OCI-LY1 (cell line): Measurements from ENCODE around the gene LALBA.
"Not testable (repeated sequence)": the region's sequence is repeated elsewhere in the genome, so short reads cannot be mapped to it uniquely, and the experiment has no call there.

Experiments used
- H2AFZ ChIP-seq: fragments of 200-600 bp; sonication (generic), shearing (Covaris generic); 2 replicates; pipeline ENCODE4 v1.6.0; 2014; ENCODE audit warnings: antibody characterized with exemption, mild to moderate bottlenecking, low read length
- H3F3A ChIP-seq: fragments of 200-600 bp; sonication (generic), shearing (Covaris generic); 2 replicates; pipeline ENCODE4 v1.6.0; 2014; ENCODE audit warnings: mild to moderate bottlenecking, antibody characterized with exemption, low read length, moderate library complexity; ENCODE audit not compliant: insufficient read depth
- H3K27ac ChIP-seq: fragments of 200-600 bp; sonication (generic); 2 replicates; pipeline ENCODE4 v1.5.1; 2014; ENCODE audit warnings: low read length, mixed run types, mild to moderate bottlenecking, low read depth; ENCODE audit not compliant: poor library complexity, severe bottlenecking
- H3K27me3 ChIP-seq: fragments of 200-600 bp; sonication (generic); 2 replicates; pipeline ENCODE4 v1.6.0; 2014; ENCODE audit warnings: antibody characterized with exemption, mild to moderate bottlenecking, low read length, moderate library complexity; ENCODE audit not compliant: insufficient read depth
- H3K36me3 ChIP-seq: fragments of 200-600 bp; sonication (generic); 2 replicates; pipeline ENCODE4 v1.6.1; 2014; ENCODE audit warnings: mild to moderate bottlenecking, antibody characterized with exemption, low read length, moderate library complexity, mixed read lengths; ENCODE audit not compliant: insufficient read depth
- H3K4me1 ChIP-seq: fragments of 200-600 bp; sonication (generic); 2 replicates; pipeline ENCODE4 v1.5.1; 2014; ENCODE audit warnings: mild to moderate bottlenecking, low read length, moderate library complexity; ENCODE audit not compliant: insufficient read depth, severe bottlenecking
- H3K4me2 ChIP-seq: fragments of 200-600 bp; sonication (generic), shearing (Covaris generic); 2 replicates; pipeline ENCODE4 v1.6.1; 2014; ENCODE audit warnings: low read length
- H3K4me3 ChIP-seq: fragments of 200-600 bp; sonication (generic); 2 replicates; pipeline ENCODE4 v1.5.1; 2014; ENCODE audit warnings: low read length, low read depth, mild to moderate bottlenecking, mixed read lengths; ENCODE audit not compliant: poor library complexity, severe bottlenecking
- H3K79me2 ChIP-seq: fragments of 200-600 bp; shearing (Covaris generic); 2 replicates; pipeline ENCODE4 v1.6.1; 2016; ENCODE audit warnings: mixed run types, low read length, mixed read lengths; ENCODE audit not compliant: insufficient read depth
- H3K9ac ChIP-seq: fragments of 200-600 bp; sonication (generic), shearing (Covaris generic); 2 replicates; pipeline ENCODE4 v1.6.1; 2014; ENCODE audit warnings: mild to moderate bottlenecking, low read length, mixed read lengths
- H3K9me2 ChIP-seq: fragments of 200-600 bp; sonication (generic), shearing (Covaris generic); 2 replicates; pipeline ENCODE4 v1.6.1; 2014; ENCODE audit warnings: low read depth, mild to moderate bottlenecking, low read length, mixed read lengths
- H3K9me3 ChIP-seq: fragments of 200-600 bp; shearing (Covaris generic); 2 replicates; pipeline ENCODE4 v1.6.1; 2014; ENCODE audit warnings: low read length, mixed read lengths
- H4K20me1 ChIP-seq: fragments of 200-600 bp; sonication (generic), shearing (Covaris generic); 2 replicates; pipeline ENCODE4 v1.6.0; 2016; ENCODE audit warnings: mild to moderate bottlenecking, low read length; ENCODE audit not compliant: insufficient read depth
- CTCF ChIP-seq: fragments of 200-600 bp; sonication (generic), shearing (Covaris generic); IDR thresholded peaks from 2 replicates; pipeline ENCODE4 v1.5.1; 2017; ENCODE audit warnings: mild to moderate bottlenecking, antibody characterized with exemption, low read length, moderate library complexity, mixed read lengths
- EZH2 ChIP-seq: fragments of 200-600 bp; sonication (generic), shearing (Covaris generic); IDR thresholded peaks from 2 replicates; pipeline ENCODE4 v1.8.0; 2017; ENCODE audit warnings: borderline replicate concordance, mixed run types, mild to moderate bottlenecking, antibody characterized with exemption, low read length, moderate library complexity, mixed read lengths

Gene LALBA

GRCh38 chr12:48532601-48533000, 37.2 kb downstream of the LALBA start:
- H3K9me3 ChIP-seq: no peaks in the 10 kb centered on the region
- H3F3A ChIP-seq: no peaks in the 10 kb centered on the region
- H3K4me2 ChIP-seq: no peak overlapping the region
- no peaks in the 10 kb centered on the region for H3K9me2 ChIP-seq
- no peak overlapping the region for H3K4me3 ChIP-seq
- H3K79me2 ChIP-seq: no peaks in the 10 kb centered on the region
- H3K27me3 ChIP-seq: no peaks in the 10 kb centered on the region; the same call in 1 of the 2 replicates
- no peak overlapping the region for H3K9ac ChIP-seq
- no peaks in the 10 kb centered on the region for H3K4me1 ChIP-seq
- no peak overlapping the region for H3K27ac ChIP-seq
- H2AFZ ChIP-seq: no peak overlapping the region
- TF ChIP-seq EZH2 (no peak), CTCF (no peak)
- H3K36me3 ChIP-seq: no peaks in the 10 kb centered on the region
- H4K20me1 ChIP-seq: no peaks in the 10 kb centered on the region

GRCh38 chr12:48527891-48528670, 41.8 kb downstream of the LALBA start:
- no peak overlapping the region for H3K4me3 ChIP-seq
- no peak overlapping the region for H2AFZ ChIP-seq
- H3K27ac ChIP-seq: no peak overlapping the region
- no peak overlapping the region for H3K9ac ChIP-seq
- no peaks in the 10 kb centered on the region for H3K9me3 ChIP-seq
- H3F3A ChIP-seq: no peaks in the 10 kb centered on the region
- H4K20me1 ChIP-seq: no peaks in the 10 kb centered on the region
- no peaks in the 10 kb centered on the region for H3K4me1 ChIP-seq
- no peaks in the 10 kb centered on the region for H3K36me3 ChIP-seq
- H3K4me2 ChIP-seq: no peak overlapping the region
- H3K9me2 ChIP-seq: no peaks in the 10 kb centered on the region
- no peaks in the 10 kb centered on the region; the same call in 1 of the 2 replicates for H3K27me3 ChIP-seq
- no peaks in the 10 kb centered on the region for H3K79me2 ChIP-seq
- no peak for TF ChIP-seq EZH2
- no peak for TF ChIP-seq CTCF

- H3K9ac ChIP-seq: no peak within 1 kb of the TSS
- TF ChIP-seq CTCF: no peak
These were observed 44.5 kb downstream of the LALBA start, which contains the start of gene OR8S1 for GRCh38 chr12:48525332-48525731. OR8S1 (plus strand) TSS chr12:48525632; CDS start chr12:48525632, 0 bp downstream.

GRCh38 chr12:48520381-48520780, 49.5 kb downstream of the LALBA start:
- not testable (repeated sequence) for H2AFZ ChIP-seq, H3K27ac ChIP-seq, H3K9me3 ChIP-seq, H3K9me2 ChIP-seq, H3K4me1 ChIP-seq, H3K36me3 ChIP-seq, H3K4me3 ChIP-seq, H3K9ac ChIP-seq, H3K27me3 ChIP-seq, H3K4me2 ChIP-seq, H3K79me2 ChIP-seq, H4K20me1 ChIP-seq, H3F3A ChIP-seq

More at GRCh38 chr12:48525332-48525731, 44.5 kb downstream of the LALBA start, which contains the start of gene OR8S1:
- Histone ChIP-seq H3K9me2 (no peaks in the 10 kb centered on the region), H3K27me3 (no peaks in the 10 kb centered on the region; the same call in 1 of the 2 replicates), H3K9me3 (no peaks in the 10 kb centered on the region), H3K36me3 (no peaks in the 10 kb centered on the region), H3F3A (no peaks in the 10 kb centered on the region), H2AFZ (no peak within 1 kb of the TSS), H3K4me2 (no peak within 1 kb of the TSS), H3K79me2 (no peaks in the 10 kb centered on the region), H3K4me1 (no peaks in the 10 kb centered on the region), H4K20me1 (no peaks in the 10 kb centered on the region), H3K4me3 (no peak within 1 kb of the TSS), H3K27ac (no peak within 1 kb of the TSS)
